Pancreas (tissue), 10 donors: ENCODE measurements around the gene UBN1. TPM values are rescaled to one million over a fixed set of nuclear protein-coding genes. Genes with fewer than 3 reads are reported as not detected.
A peak's percentile ranks its signal among the peaks of the same experiment; 100 is the strongest.

Source experiments
- ATAC-seq, 4 donors: fragments of 200-7000 bp; cut with Tn5 transposase; one replicate each; pipeline versions ENCODE4 v1.8.0 to v1.9.1; 2020; ENCODE audit warnings: mild to moderate bottlenecking in 4 of 4, moderate library complexity in 4 of 4
- DNase-seq, 6 donors: peaks; one replicate each; pipeline ENCODE4 v3.0.0-alpha.2; 2020
- FAIRE-seq: peaks from 2 replicates; lab custom pipeline; 2012; peaks lifted over from hg19 to GRCh38; lab: Jason Lieb, UNC
- H3K27ac ChIP-seq, 4 donors: fragments of 200-600 bp; sonication (generic); 1 replicate in 3 of 4; 2 replicates in 1 of 4; pipeline versions ENCODE4 v1.5.0 to v1.8.0; 2020
- H3K27me3 ChIP-seq, 4 donors: fragments of 200-600 bp; one replicate each; pipeline ENCODE4 v1.8.0; 2021
- H3K36me3 ChIP-seq, 3 donors: fragments of 200-600 bp; sonication (generic) in 1 of 3; one replicate each; pipeline versions ENCODE4 v1.5.0 to v1.8.0; 2020 to 2021
- H3K4me1 ChIP-seq, 3 donors: fragments of 200-600 bp; one replicate each; pipeline ENCODE4 v1.8.0; 2021
- H3K4me3 ChIP-seq, 4 donors: fragments of 200-600 bp; sonication (generic) in 2 of 4; one replicate each; pipeline versions ENCODE4 v1.5.0 to v1.8.0; 2020 to 2021
- H3K9me3 ChIP-seq, 4 donors: fragments of 200-600 bp; one replicate each; pipeline ENCODE4 v1.8.0; 2021
- CTCF ChIP-seq, 4 donors: fragments of 200-600 bp; sonication (generic) in 3 of 4; IDR thresholded peaks; one replicate each; pipeline versions ENCODE4 v1.5.0 to v1.8.0; 2021; ENCODE audit warnings: antibody characterized with exemption in 4 of 4
- WGBS, 2 donors: extraction: QIAGEN DNeasy Blood & Tissue Kit; methylation state at CpG; one replicate each; pipeline ENCODE4 v1.1.7; 2013; 5-methylcytosine and 5-hydroxymethylcytosine counted together
- intact Hi-C, 3 donors: fragments of 100-400 bp; cut with DNase I; formaldehyde crosslinking; loops; one replicate each; pipeline versions ENCODE4 v1.11.1 to v1.14.2; 2022
- polyA plus RNA-seq, 2 donors: library from polyadenylated mRNA; stranded (reverse); fragments of 200-250 nt; gene quantifications; one replicate each; pipeline ENCODE4 v1.2.3, GENCODE V29; 2013
- total RNA-seq, 6 donors: library from RNA; stranded (reverse); fragmentation: NEBNext Ultra II Directional in 4 of 6; extraction: Animal tissue kit (Norgen Biotek cat#: 25700) in 4 of 6; gene quantifications; one replicate each; pipeline versions ENCODE4 v1.2.1 to v1.2.4, GENCODE V29; 2021 to 2023
- donor health status: healthy with polysubstance abuse.
- donor health status: DM: no; HTN: no; CAD: no; lungs with moderate emphysema.
- donor health status: DM: no; HTN: no; CAD: no.
- donor health status: control.
- donor health status: control.
- donor health status: Bipolar disorder and iron deficiency.
- donor health status: DM: yes; HTN: yes; CAD: no.
- donor health status: DM: no; HTN: no; CAD: no.
- donor health status: DM: no; HTN: no; CAD: no.
- donor health status: DM: yes; HTN: yes; CAD: no.

Gene UBN1
- total and polyA plus RNA-seq, 8 donors: 8.0 to 17.3 (median 10.9) TPM

- no peaks in the 10 kb centered on the region for H3K9me3 ChIP-seq
- H3K27ac ChIP-seq: peak overlapping the region in 3 of 4 donors; percentile 10 to 47 (median 31)
- intact Hi-C loops: no loop called here
- DNase-seq (peak in 5 of 6 donors; percentile 37 to 83 (median 69)), FAIRE-seq (no peak), ATAC-seq (peak; percentile 75 to 90 (median 88))
- no peaks in the 10 kb centered on the region for H3K27me3 ChIP-seq
- no peaks in the 10 kb centered on the region for H3K36me3 ChIP-seq
- no peak for TF ChIP-seq CTCF (IDR thresholded peaks at IDR 0.05)
- peaks cover 0 to 16% (median 10%) of the 10 kb centered on the region in 3 donors for H3K4me1 ChIP-seq
- 33 to 35% methylated on average over 11 to 12 of the region's 12 CpGs for WGBS, 2 donors
- no peak overlapping the region for H3K4me3 ChIP-seq
These were observed 77.5 kb downstream of the UBN1 start for GRCh38 chr16:4924593-4925292.

GRCh38 chr16:4925293-4925607, 78.0 kb downstream of the UBN1 start:
- no peak for ATAC-seq
- Histone ChIP-seq H3K27me3 (no peaks in the 10 kb centered on the region), H3K4me3 (no peak overlapping the region), H3K4me1 (peaks cover 0 to 16% (median 10%) of the 10 kb centered on the region in 3 donors), H3K9me3 (no peaks in the 10 kb centered on the region), H3K27ac (peak overlapping the region in 1 of 4 donors; percentile 47), H3K36me3 (no peaks in the 10 kb centered on the region)
- no peak for FAIRE-seq
- no peak for DNase-seq
- intact Hi-C loops: no loop called here
- TF ChIP-seq CTCF (IDR thresholded peaks at IDR 0.05): no peak
- 62 to 64% methylated on average over 5 of the region's 5 CpGs for WGBS, 2 donors

- H3K4me3 ChIP-seq: no peak overlapping the region
- no peaks in the 10 kb centered on the region for H3K27me3 ChIP-seq
- H3K36me3 ChIP-seq: no peaks in the 10 kb centered on the region
- intact Hi-C loops: no loop called here
- FAIRE-seq (no peak), ATAC-seq (no peak), DNase-seq (no peak)
- H3K4me1 ChIP-seq: peaks cover 0 to 16% (median 10%) of the 10 kb centered on the region in 3 donors
- TF ChIP-seq CTCF (IDR thresholded peaks at IDR 0.05): no peak
- H3K9me3 ChIP-seq: no peaks in the 10 kb centered on the region
- WGBS, 2 donors: 87 to 93% methylated on average over 5 of the region's 5 CpGs
- H3K27ac ChIP-seq: peak overlapping the region in 1 of 4 donors; percentile 47
These were observed 78.5 kb downstream of the UBN1 start for GRCh38 chr16:4925791-4926190.

- Histone ChIP-seq H3K36me3 (no peaks in the 10 kb centered on the region), H3K27me3 (no peaks in the 10 kb centered on the region), H3K27ac (no peak overlapping the region), H3K4me3 (no peak overlapping the region), H3K4me1 (peaks cover 0 to 16% (median 10%) of the 10 kb centered on the region in 3 donors), H3K9me3 (no peaks in the 10 kb centered on the region)
- 94 to 98% methylated on average over 2 of the region's 2 CpGs for WGBS, 2 donors
- intact Hi-C loops: no loop called here
- FAIRE-seq (no peak), DNase-seq (no peak), ATAC-seq (no peak)
- TF ChIP-seq CTCF (IDR thresholded peaks at IDR 0.05): no peak
These were observed 79.6 kb downstream of the UBN1 start for GRCh38 chr16:4926928-4927327.

- no peak for TF ChIP-seq CTCF (IDR thresholded peaks at IDR 0.05)
- no peak for DNase-seq
- no peak for ATAC-seq
- 70 to 96% methylated on average over 2 of the region's 2 CpGs for WGBS, 2 donors
- FAIRE-seq: no peak
- H3K4me3 ChIP-seq: no peak overlapping the region
- no peaks in the 10 kb centered on the region for H3K36me3 ChIP-seq
- H3K27ac ChIP-seq: no peak overlapping the region
- intact Hi-C loops: no loop called here
- H3K4me1 ChIP-seq: peaks cover 0 to 16% (median 10%) of the 10 kb centered on the region in 3 donors
- H3K9me3 ChIP-seq: no peaks in the 10 kb centered on the region
- no peaks in the 10 kb centered on the region for H3K27me3 ChIP-seq
These were observed 80.4 kb downstream of the UBN1 start for GRCh38 chr16:4927661-4928060.
